ENCODE measurements around the gene FYB2.

GRCh38 chr1:56745231-56745630 lies 74.0 kb downstream of the FYB2 start:
- TF ChIP-seq CTCF (IDR thresholded peaks at IDR 0.05; ENCODE audit: low read depth, low read length, poor library complexity, severe bottlenecking) (no peak), EZH2phosphoT487 (IDR thresholded peaks at IDR 0.05; ENCODE audit: borderline replicate concordance, low read length) (no peak)
